Testis (tissue), 3 donors: ENCODE results near the gene NOL4L. TPM values are rescaled to one million over a fixed set of nuclear protein-coding genes. Genes with fewer than 3 reads are reported as not detected.

Source experiments
- DNase-seq: peaks from one replicate; pipeline ENCODE4 v3.0.0-alpha.2; 2019
- H3K27ac ChIP-seq, 2 donors: fragments of 200-600 bp; sonication (generic); one replicate each; pipeline ENCODE4 v1.5.1; 2019
- H3K27me3 ChIP-seq: fragments of 200-600 bp; sonication (generic); one replicate; pipeline ENCODE4 v1.5.1; 2019
- H3K36me3 ChIP-seq: fragments of 200-600 bp; sonication (generic); one replicate; pipeline ENCODE4 v1.5.1; 2017; ENCODE audit warnings: low read depth; ENCODE audit errors: missing control alignments
- H3K4me1 ChIP-seq: fragments of 200-600 bp; sonication (generic); one replicate; pipeline ENCODE4 v1.5.1; 2019
- H3K4me3 ChIP-seq, 2 donors: fragments of 200-600 bp; sonication (generic); one replicate each; pipeline ENCODE4 v1.5.1; 2017 to 2019
- H3K9me3 ChIP-seq: fragments of 200-600 bp; sonication (generic); one replicate; pipeline ENCODE4 v1.5.1; 2017
- POLR2A ChIP-seq: fragments of 450-650 bp; IDR thresholded peaks from one replicate; pipeline ENCODE4 v1.6.1; 2017; ENCODE audit warnings: antibody characterized with exemption, mild to moderate bottlenecking, moderate library complexity
- WGBS, 2 donors: methylation state at CpG; one replicate each; pipeline ENCODE4 v1.1.5; 2018; 5-methylcytosine and 5-hydroxymethylcytosine counted together
- intact Hi-C: fragments of 100-400 bp; cut with DNase I; formaldehyde crosslinking; loops from one replicate; pipeline ENCODE4 v1.15.1; 2023; ENCODE audit warnings: low total_unique reads
- polyA plus RNA-seq: library from polyadenylated mRNA; stranded (reverse); fragments of 350-450 nt; fragmentation: Illumina TruSeq; extraction: RNeasy Lipid Tissue Mini Kit (QIAGEN cat#74804); gene quantifications from one replicate; pipeline ENCODE4 v1.2.3, GENCODE V29; 2014; ENCODE audit warnings: low read depth, low replicate concordance; ENCODE audit not compliant: insufficient read depth
- total RNA-seq, 2 donors: library from RNA; depleted of rRNA; stranded (reverse); fragments of >200 nt; gene quantifications; one replicate each; pipeline ENCODE4 v1.2.3, GENCODE V29; 2016
- TF ChIP-seq, protein P1 (sequence below), 3 experiments: fragments of 450-650 bp in 2 of 3; fragments of 200-600 bp in 1 of 3; sonication (generic) in 1 of 3; IDR thresholded peaks; one replicate each; pipeline ENCODE4 v1.5.1; 2016 to 2019; ENCODE audit warnings: antibody characterized with exemption in 3 of 3, mild to moderate bottlenecking in 2 of 3, moderate library complexity in 1 of 3

NOL4L gene
- total and polyA plus RNA-seq, 3 donors from 2014 or later: 100.0 to 129 (median 115) TPM

DNA sequence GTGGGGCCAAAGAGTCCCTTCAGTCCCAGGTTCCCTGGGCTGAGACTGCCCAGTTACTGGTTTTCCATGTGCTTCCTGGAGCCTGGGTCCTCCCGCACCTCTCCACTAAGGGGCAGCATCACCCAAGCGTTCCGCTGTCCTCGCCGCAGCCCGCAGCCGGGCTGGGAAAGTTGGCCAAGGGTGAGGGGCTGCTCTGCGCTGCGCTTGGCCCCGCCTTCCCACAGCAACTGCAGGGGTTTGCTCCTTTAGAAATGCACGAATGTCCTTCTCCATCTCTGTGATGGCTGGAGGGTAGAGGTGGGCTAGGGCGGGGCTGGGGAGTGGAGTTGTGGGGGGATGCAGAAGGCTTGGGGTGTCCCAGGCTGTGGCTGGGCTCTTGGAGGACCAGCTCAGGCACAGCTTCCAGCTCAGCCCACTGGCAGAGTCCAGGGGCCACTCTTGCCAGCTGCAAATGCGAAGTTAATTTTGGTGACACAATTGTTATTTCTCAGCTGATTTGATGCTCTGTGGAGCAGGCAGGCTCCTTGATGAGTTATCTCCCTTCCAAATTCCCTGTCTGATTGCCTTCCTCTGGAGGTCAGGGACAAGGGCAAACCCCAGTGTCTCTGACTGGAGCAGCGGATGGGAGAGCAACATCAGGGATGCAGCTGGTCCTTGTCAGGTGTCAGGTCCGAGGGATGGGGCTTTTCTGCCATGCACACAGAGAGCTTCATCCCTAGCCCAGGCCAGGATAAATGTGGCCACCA is 63.2 kb downstream of the NOL4L start:
- no peak for TF ChIP-seq POLR2A
- TF ChIP-seq, protein P1, sequence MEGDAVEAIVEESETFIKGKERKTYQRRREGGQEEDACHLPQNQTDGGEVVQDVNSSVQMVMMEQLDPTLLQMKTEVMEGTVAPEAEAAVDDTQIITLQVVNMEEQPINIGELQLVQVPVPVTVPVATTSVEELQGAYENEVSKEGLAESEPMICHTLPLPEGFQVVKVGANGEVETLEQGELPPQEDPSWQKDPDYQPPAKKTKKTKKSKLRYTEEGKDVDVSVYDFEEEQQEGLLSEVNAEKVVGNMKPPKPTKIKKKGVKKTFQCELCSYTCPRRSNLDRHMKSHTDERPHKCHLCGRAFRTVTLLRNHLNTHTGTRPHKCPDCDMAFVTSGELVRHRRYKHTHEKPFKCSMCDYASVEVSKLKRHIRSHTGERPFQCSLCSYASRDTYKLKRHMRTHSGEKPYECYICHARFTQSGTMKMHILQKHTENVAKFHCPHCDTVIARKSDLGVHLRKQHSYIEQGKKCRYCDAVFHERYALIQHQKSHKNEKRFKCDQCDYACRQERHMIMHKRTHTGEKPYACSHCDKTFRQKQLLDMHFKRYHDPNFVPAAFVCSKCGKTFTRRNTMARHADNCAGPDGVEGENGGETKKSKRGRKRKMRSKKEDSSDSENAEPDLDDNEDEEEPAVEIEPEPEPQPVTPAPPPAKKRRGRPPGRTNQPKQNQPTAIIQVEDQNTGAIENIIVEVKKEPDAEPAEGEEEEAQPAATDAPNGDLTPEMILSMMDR (IDR thresholded peaks at IDR 0.05): peak; percentile 73 to 79 (median 78)
- intact Hi-C loops: loop anchor here (5.0 kb wide), 1 partner anchor 130 kb away; no protein-coding TSS in a partner anchor
- Histone ChIP-seq H3K9me3 (no peaks in the 10 kb centered on the region), H3K36me3 (no peaks in the 10 kb centered on the region), H3K4me3 (no peak overlapping the region), H3K27me3 (no peaks in the 10 kb centered on the region), H3K4me1 (peaks cover 49% of the 10 kb centered on the region), H3K27ac (no peak overlapping the region)
- 27 to 51% methylated on average over 7 to 15 of the region's 15 CpGs for whole genome bisulfite sequencing, 2 donors
- DNase-seq: peak; percentile 71

DNA sequence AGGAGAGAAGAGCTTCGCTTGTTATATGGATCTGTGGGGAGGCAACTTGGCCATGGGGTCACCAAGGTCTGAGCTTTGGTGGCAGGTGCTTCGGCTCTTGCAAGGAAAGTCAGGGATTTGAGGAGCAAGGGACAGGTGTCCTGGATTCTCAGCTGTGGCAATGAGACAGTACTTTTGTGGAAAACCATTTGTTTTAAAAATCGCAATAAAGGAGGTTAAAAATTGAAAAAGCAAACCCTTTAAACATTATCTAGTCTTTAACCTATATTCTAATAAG is 64.3 kb downstream of the NOL4L start:
- no peaks in the 10 kb centered on the region for H3K27me3 ChIP-seq
- H3K36me3 ChIP-seq: no peaks in the 10 kb centered on the region
- H3K4me1 ChIP-seq: peaks cover 48% of the 10 kb centered on the region
- DNase-seq: no peak
- no peak overlapping the region for H3K27ac ChIP-seq
- H3K9me3 ChIP-seq: no peaks in the 10 kb centered on the region
- no peak for TF ChIP-seq POLR2A
- TF ChIP-seq, protein P1 (IDR thresholded peaks at IDR 0.05): no peak
- intact Hi-C loops: loop anchor here (5.0 kb wide), 1 partner anchor 131 kb away; no protein-coding TSS in a partner anchor
- no peak overlapping the region for H3K4me3 ChIP-seq
- WGBS, 2 donors: 87 to 92% methylated on average over 3 of the region's 3 CpGs

DNA sequence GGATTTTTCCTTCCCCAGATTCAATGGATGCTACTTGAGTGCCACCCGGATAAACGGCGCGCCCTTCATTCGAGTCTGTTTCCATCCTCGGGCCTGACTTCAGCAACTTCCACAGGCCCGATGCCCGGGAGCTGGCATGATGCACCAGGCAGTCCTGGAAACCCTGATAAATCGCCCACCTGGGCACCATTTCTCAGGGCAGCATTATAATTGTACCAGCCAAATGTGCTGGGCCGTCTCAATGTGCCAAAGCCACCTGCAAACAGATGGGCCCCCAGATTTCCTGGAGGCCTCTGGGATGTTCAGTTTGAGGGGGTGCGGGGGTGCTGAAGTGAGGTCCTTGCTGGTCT is 65.8 kb downstream of the NOL4L start:
- H3K4me3 ChIP-seq: no peak overlapping the region
- no peaks in the 10 kb centered on the region for H3K9me3 ChIP-seq
- no peaks in the 10 kb centered on the region for H3K36me3 ChIP-seq
- H3K4me1 ChIP-seq: peaks cover 40% of the 10 kb centered on the region
- no peaks in the 10 kb centered on the region for H3K27me3 ChIP-seq
- TF ChIP-seq POLR2A: no peak
- TF ChIP-seq, protein P1 (IDR thresholded peaks at IDR 0.05): no peak
- 93% methylated on average over 10 to 11 of the region's 11 CpGs for WGBS, 2 donors
- DNase-seq: no peak
- intact Hi-C loops: no loop called here
- H3K27ac ChIP-seq: no peak overlapping the region

DNA sequence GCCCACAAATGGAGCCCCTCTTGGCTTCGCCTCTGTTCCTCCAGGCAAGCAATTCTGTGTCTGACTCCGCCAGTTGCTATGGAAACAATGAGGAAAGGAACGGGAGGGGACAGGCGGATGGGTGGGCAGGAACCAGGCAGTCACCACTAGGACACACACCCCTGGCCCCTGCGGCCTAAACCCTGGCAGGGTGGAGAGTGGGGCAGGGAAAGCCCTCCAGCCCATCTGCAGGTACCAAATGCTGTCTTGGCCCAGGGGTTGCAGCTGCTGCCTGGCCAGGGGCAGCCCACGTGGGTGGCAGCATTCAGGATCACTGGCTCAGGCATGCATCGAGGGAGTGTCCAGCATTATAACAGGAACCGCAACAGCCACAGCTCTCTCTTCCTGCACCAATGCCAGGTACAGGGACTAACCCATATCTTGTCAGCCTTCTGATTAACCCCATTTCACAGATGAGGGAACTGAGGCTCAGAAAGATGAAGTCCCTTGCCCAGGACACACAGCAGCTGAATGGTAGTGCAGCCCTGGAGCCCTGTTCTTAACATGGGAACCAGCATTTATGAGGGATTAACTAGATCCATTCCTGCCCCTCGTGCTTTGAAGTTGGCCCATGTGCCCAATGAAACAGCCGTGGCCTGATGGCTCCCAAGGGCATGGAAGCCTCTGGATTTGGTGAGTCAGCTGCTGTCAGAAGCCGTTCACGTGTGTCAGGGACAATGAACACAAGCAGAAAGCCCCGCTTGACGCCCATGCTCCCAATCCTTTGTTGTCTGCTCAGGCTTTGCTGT is 66.3 kb downstream of the NOL4L start:
- Histone ChIP-seq H3K9me3 (no peaks in the 10 kb centered on the region), H3K27me3 (no peaks in the 10 kb centered on the region), H3K36me3 (no peaks in the 10 kb centered on the region), H3K4me3 (no peak overlapping the region), H3K4me1 (peaks cover 34% of the 10 kb centered on the region), H3K27ac (no peak overlapping the region)
- DNase-seq: no peak
- no peak for TF ChIP-seq POLR2A
- TF ChIP-seq, protein P1 (IDR thresholded peaks at IDR 0.05): no peak
- intact Hi-C loops: no loop called here
- WGBS, 2 donors: 73 to 81% methylated on average over 10 to 14 of the region's 14 CpGs
